Transverse colon (tissue), 4 donors: ENCODE measurements around the gene TGFBI.

Experiments used
- CTCF ChIP-seq, 5 experiments: fragments of 200-600 bp in 3 of 5; fragments of 450-650 bp in 2 of 5; sonication (generic) in 3 of 5; IDR thresholded peaks; 1 replicate in 2 of 5; 2 replicates in 3 of 5; pipeline ENCODE4 v1.5.1; 2016 to 2017; ENCODE audit warnings: antibody characterized with exemption in 5 of 5, inconsistent platforms in 3 of 5, mild to moderate bottlenecking in 2 of 5, moderate library complexity in 1 of 5
- EP300 ChIP-seq: sonication (generic); formaldehyde crosslinking; IDR thresholded peaks from one replicate; pipeline ENCODE4 v1.6.1; 2017; ENCODE audit warnings: antibody characterized with exemption, low read depth
- POLR2A ChIP-seq: fragments of 450-650 bp; IDR thresholded peaks from one replicate; pipeline ENCODE4 v1.6.1; 2016; ENCODE audit warnings: antibody characterized with exemption, mild to moderate bottlenecking, moderate library complexity
- POLR2AphosphoS5 ChIP-seq, 3 donors: sonication (generic); formaldehyde crosslinking; IDR thresholded peaks; one replicate each; pipeline ENCODE4 v1.6.1; 2016; ENCODE audit warnings: antibody characterized with exemption in 3 of 3

- TF ChIP-seq POLR2A (no peak), CTCF (IDR thresholded peaks at IDR 0.05) (no peak), POLR2AphosphoS5 (IDR thresholded peaks at IDR 0.05) (no peak), EP300 (no peak)
These were observed 16.6 kb upstream of the TGFBI start for GRCh38 chr5:136012041-136012804.
